DND-41 (cell line): ENCODE measurements around the gene EEF1AKMT2.

Source experiments
- ATAC-seq: fragments of 200-7000 bp; cut with Tn5 transposase; 3 replicates; pipeline ENCODE4 v1.9.1; 2021; ENCODE audit warnings: low read depth; ENCODE audit not compliant: insufficient read depth
- DNase-seq: peaks from one replicate; pipeline ENCODE4 v3.0.0-alpha.2; 2020
- H2AFZ ChIP-seq: 2 replicates; pipeline ENCODE4 v1.6.0; 2012; ENCODE audit warnings: low read depth, low read length
- H3K27ac ChIP-seq: 2 replicates; pipeline ENCODE4 v1.5.1; 2012; ENCODE audit warnings: low read length, inconsistent platforms
- H3K27me3 ChIP-seq: fragments of 200-600 bp; sonication (generic); 2 replicates; pipeline ENCODE4 v1.6.0; 2012; ENCODE audit warnings: low read length, mild to moderate bottlenecking, inconsistent platforms; ENCODE audit not compliant: insufficient read depth, poor library complexity
- H3K36me3 ChIP-seq: 2 replicates; pipeline ENCODE4 v1.5.1; 2012; ENCODE audit warnings: low read length, inconsistent platforms; ENCODE audit not compliant: insufficient read depth
- H3K4me1 ChIP-seq: 2 replicates; pipeline ENCODE4 v1.5.1; 2012; ENCODE audit warnings: mild to moderate bottlenecking, low read length; ENCODE audit not compliant: insufficient read depth
- H3K4me2 ChIP-seq: 2 replicates; pipeline ENCODE4 v1.6.0; 2012; ENCODE audit warnings: mild to moderate bottlenecking, moderate library complexity, low read length, inconsistent platforms; ENCODE audit not compliant: insufficient read depth
- H3K4me3 ChIP-seq, 2 experiments: fragments of 200-600 bp in 1 of 2; shearing (Covaris generic) in 1 of 2; 2 replicates each; pipeline ENCODE4 v1.5.1; 2012 to 2016; ENCODE audit warnings: inconsistent platforms in 2 of 2, low read length in 2 of 2, mild to moderate bottlenecking in 2 of 2, low read depth in 1 of 2, moderate library complexity in 1 of 2
- H3K79me2 ChIP-seq: 2 replicates; pipeline ENCODE4 v1.6.0; 2012; ENCODE audit warnings: low read length, inconsistent platforms; ENCODE audit not compliant: insufficient read depth
- H3K9ac ChIP-seq: 2 replicates; pipeline ENCODE4 v1.6.0; 2012; ENCODE audit warnings: low read depth, mild to moderate bottlenecking, inconsistent platforms, low read length, moderate library complexity
- H3K9me3 ChIP-seq: 2 replicates; pipeline ENCODE4 v1.5.1; 2012; ENCODE audit warnings: low read length, moderate library complexity, mild to moderate bottlenecking, inconsistent platforms; ENCODE audit not compliant: insufficient read depth, severe bottlenecking
- H4K20me1 ChIP-seq: 2 replicates; pipeline ENCODE4 v1.6.0; 2012; ENCODE audit warnings: low read length; ENCODE audit not compliant: insufficient read depth
- EZH2 ChIP-seq: IDR thresholded peaks from 3 replicates; pipeline ENCODE4 v1.6.1; 2012; ENCODE audit warnings: borderline replicate concordance, low read depth, mild to moderate bottlenecking, moderate library complexity, low read length, inconsistent platforms; ENCODE audit not compliant: severe bottlenecking
- TF ChIP-seq, protein P1 (sequence below): IDR thresholded peaks from 2 replicates; pipeline ENCODE4 v1.5.1; 2012; ENCODE audit warnings: borderline replicate concordance, low read length, moderate library complexity, mild to moderate bottlenecking; ENCODE audit not compliant: poor library complexity, severe bottlenecking; ENCODE audit errors: extremely low read depth

The EEF1AKMT2 gene

DNA sequence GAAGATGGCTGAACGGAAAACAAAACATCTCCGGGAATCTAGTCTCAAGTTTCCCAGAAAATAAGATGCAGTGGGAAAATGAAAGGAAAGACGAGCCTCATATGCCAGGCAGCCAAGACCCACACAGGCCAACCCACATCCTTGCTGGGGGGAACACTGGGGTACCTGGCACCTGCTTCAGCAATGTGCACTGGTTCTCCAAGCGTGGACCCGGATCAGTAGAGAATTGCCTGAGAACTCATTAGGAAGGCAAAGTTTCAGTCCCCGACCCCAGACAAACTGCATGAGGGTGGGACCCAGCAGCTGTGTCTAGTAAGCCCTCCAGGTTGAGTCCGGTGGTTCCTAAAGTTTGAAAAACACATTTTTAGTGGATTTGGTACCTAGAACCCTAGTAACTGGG lies 65.9 kb downstream of the EEF1AKMT2 start:
- peaks cover 95% of the 10 kb centered on the region for H4K20me1 ChIP-seq
- peaks cover 76% of the 10 kb centered on the region for H3K36me3 ChIP-seq
- no peak overlapping the region for H3K4me2 ChIP-seq
- no peaks in the 10 kb centered on the region for H3K27me3 ChIP-seq
- H3K4me3 ChIP-seq = no peak overlapping the region
- H3K9ac ChIP-seq = no peak overlapping the region
- TF ChIP-seq, protein P1, sequence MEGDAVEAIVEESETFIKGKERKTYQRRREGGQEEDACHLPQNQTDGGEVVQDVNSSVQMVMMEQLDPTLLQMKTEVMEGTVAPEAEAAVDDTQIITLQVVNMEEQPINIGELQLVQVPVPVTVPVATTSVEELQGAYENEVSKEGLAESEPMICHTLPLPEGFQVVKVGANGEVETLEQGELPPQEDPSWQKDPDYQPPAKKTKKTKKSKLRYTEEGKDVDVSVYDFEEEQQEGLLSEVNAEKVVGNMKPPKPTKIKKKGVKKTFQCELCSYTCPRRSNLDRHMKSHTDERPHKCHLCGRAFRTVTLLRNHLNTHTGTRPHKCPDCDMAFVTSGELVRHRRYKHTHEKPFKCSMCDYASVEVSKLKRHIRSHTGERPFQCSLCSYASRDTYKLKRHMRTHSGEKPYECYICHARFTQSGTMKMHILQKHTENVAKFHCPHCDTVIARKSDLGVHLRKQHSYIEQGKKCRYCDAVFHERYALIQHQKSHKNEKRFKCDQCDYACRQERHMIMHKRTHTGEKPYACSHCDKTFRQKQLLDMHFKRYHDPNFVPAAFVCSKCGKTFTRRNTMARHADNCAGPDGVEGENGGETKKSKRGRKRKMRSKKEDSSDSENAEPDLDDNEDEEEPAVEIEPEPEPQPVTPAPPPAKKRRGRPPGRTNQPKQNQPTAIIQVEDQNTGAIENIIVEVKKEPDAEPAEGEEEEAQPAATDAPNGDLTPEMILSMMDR = no peak
- TF ChIP-seq EZH2 = no peak
- no peak overlapping the region for H2AFZ ChIP-seq
- no peaks in the 10 kb centered on the region for H3K9me3 ChIP-seq
- DNase-seq = no peak
- H3K79me2 ChIP-seq = peaks cover 100% of the 10 kb centered on the region
- peaks cover 85% of the 10 kb centered on the region for H3K4me1 ChIP-seq
- no peak for ATAC-seq
- H3K27ac ChIP-seq = peak overlapping the region; percentile 60

DNA sequence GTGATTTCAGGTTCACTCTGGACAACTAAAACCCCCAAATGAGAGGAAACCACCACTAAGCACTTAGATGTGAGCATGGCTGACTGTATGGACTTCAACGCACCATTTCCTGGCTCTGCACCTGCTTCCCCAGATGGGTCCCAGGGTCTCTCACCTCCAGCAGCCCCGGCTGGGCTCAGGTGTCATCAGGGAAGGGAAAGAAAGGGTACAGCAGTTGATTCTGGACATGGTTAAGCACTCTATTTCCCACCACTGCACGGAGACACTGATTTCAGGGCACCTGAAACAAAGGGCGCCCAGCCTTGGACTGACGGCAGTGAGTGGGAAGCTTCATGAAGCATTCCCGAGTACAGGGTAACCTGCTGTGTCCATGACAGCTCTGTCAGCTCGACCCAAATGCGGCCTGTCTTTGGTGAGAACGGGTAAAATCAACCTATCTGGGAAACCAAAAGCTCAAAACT lies 66.5 kb downstream of the EEF1AKMT2 start:
- Histone ChIP-seq H3K4me2 (no peak overlapping the region), H3K36me3 (peaks cover 74% of the 10 kb centered on the region), H3K9me3 (no peaks in the 10 kb centered on the region), H2AFZ (no peak overlapping the region), H3K4me1 (peaks cover 83% of the 10 kb centered on the region), H4K20me1 (peaks cover 92% of the 10 kb centered on the region), H3K4me3 (no peak overlapping the region), H3K79me2 (peaks cover 100% of the 10 kb centered on the region), H3K27ac (peak overlapping the region; percentile 60), H3K9ac (no peak overlapping the region), H3K27me3 (no peaks in the 10 kb centered on the region)
- TF ChIP-seq EZH2 = no peak
- TF ChIP-seq, protein P1 = no peak
- ATAC-seq = no peak
- no peak for DNase-seq

DNA sequence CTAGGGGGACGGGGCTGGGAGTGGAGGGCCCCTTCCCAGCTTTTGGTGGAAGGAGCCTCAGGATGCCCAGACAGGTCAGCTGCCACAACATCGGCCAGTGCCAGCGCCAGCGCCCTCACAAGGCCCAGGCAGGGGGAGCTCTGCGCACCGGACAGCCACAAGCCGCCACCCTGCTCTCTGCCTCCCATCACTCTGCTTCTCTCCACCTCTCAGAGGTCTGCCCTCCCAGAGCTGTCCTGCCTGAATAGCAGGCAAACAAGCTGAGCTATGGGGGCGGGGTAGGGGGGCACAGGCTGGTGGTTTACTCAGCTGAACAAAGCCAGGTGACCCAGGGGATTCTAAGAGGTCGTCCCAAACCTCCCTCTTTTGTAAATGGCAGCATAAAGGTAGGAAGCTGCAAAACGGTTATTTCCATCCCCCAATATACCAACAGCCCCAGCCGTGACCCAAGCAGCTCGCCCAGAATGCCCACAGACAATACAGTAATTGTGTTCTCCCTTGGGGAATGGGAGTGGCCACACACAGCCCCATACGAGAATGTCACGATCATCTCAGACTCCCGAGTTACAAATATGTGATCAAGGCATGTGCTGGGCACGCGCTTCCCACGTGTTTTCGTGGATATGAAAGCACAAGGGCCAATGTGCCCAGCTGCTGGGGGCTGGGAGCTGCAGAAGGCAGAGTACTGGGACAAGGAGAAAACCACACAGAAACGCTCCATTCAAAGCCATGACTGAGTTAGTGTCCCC lies 67.2 kb downstream of the EEF1AKMT2 start:
- Histone ChIP-seq H3K4me3 (no peak overlapping the region), H3K9me3 (no peaks in the 10 kb centered on the region), H3K4me2 (0 out of 2 replicates have a peak overlapping the region, but pooled peaks have one; percentile 4), H4K20me1 (peaks cover 87% of the 10 kb centered on the region), H3K36me3 (peaks cover 69% of the 10 kb centered on the region), H3K4me1 (peaks cover 80% of the 10 kb centered on the region), H2AFZ (no peak overlapping the region), H3K79me2 (peaks cover 98% of the 10 kb centered on the region), H3K9ac (no peak overlapping the region), H3K27me3 (no peaks in the 10 kb centered on the region), H3K27ac (peak overlapping the region; percentile 60)
- DNase-seq = no peak
- TF ChIP-seq, protein P1 = no peak
- no peak for TF ChIP-seq EZH2
- ATAC-seq = no peak
